CD8-positive, alpha-beta memory T cell (primary cell): ENCODE data around the gene RNF11. TPM values are rescaled to one million over a fixed set of nuclear protein-coding genes. Genes with fewer than 3 reads are reported as not detected.
A peak's percentile ranks its signal among the peaks of the same experiment; 100 is the strongest.
"Not testable (repeated sequence)": the region's sequence is repeated elsewhere in the genome, so short reads cannot be mapped to it uniquely, and the experiment has no call there.

Experiments used
- CTCF ChIA-PET: fragments of 350-600 bp; sonication (Branson Sonifier 250); formaldehyde crosslinking; loops from one replicate; lab custom pipeline; 2021; ENCODE audit warnings: antibody characterized with exemption; lab: Charles Lee
- POLR2A ChIA-PET: fragments of 350-600 bp; sonication (Branson Sonifier 250); formaldehyde crosslinking; loops from one replicate; lab custom pipeline; 2021; ENCODE audit warnings: antibody characterized with exemption; lab: Charles Lee
- DNase-seq, 5 donors: peaks; one replicate each; pipeline versions ENCODE4 v3.0.0 to v3.0.0-alpha.2; 2020 to 2022; ENCODE audit warnings: mixed read lengths in 1 of 5
- H3K27ac ChIP-seq: one replicate; pipeline ENCODE4 v1.7.0; 2013; ENCODE audit warnings: low read depth, mild to moderate bottlenecking, low read length, moderate library complexity
- H3K27me3 ChIP-seq: 2 replicates; pipeline ENCODE4 v1.7.0; 2013; ENCODE audit warnings: low read length, mild to moderate bottlenecking; ENCODE audit not compliant: insufficient read depth, poor library complexity, severe bottlenecking
- H3K36me3 ChIP-seq: 2 replicates; pipeline ENCODE4 v1.7.0; 2013; ENCODE audit warnings: mild to moderate bottlenecking, low read length, moderate library complexity; ENCODE audit not compliant: insufficient read depth
- H3K4me1 ChIP-seq: 2 replicates; pipeline ENCODE4 v1.7.0; 2013; ENCODE audit warnings: mild to moderate bottlenecking, low read length, moderate library complexity; ENCODE audit not compliant: insufficient read depth
- H3K4me3 ChIP-seq: 2 replicates; pipeline ENCODE4 v1.7.0; 2013; ENCODE audit warnings: mild to moderate bottlenecking, low read length
- H3K9me3 ChIP-seq: 2 replicates; pipeline ENCODE4 v1.7.0; 2013; ENCODE audit warnings: mild to moderate bottlenecking, low read length
- H3K27ac Mint-ChIP-seq, 8 donors: one replicate each; pipeline ENCODE4 v1.8.0; 2020 to 2021; ENCODE audit warnings: mixed read lengths in 8 of 8, mild to moderate bottlenecking in 6 of 8, inconsistent platforms in 3 of 8, moderate library complexity in 3 of 8
- H3K27me3 Mint-ChIP-seq, 2 donors: one replicate each; pipeline ENCODE4 v1.8.0; 2020 to 2021; ENCODE audit warnings: mixed read lengths in 2 of 2, mild to moderate bottlenecking in 1 of 2, moderate library complexity in 1 of 2
- H3K36me3 Mint-ChIP-seq, 3 donors: one replicate each; pipeline ENCODE4 v1.8.0; 2020 to 2021; ENCODE audit warnings: mixed read lengths in 3 of 3, inconsistent platforms in 1 of 3, mild to moderate bottlenecking in 1 of 3
- H3K4me1 Mint-ChIP-seq, 3 donors: one replicate each; pipeline ENCODE4 v1.8.0; 2020 to 2021; ENCODE audit warnings: mixed read lengths in 3 of 3, inconsistent platforms in 1 of 3, mild to moderate bottlenecking in 1 of 3
- H3K4me3 Mint-ChIP-seq, 7 donors: one replicate each; pipeline ENCODE4 v1.8.0; 2020 to 2021; ENCODE audit warnings: mixed read lengths in 7 of 7, mild to moderate bottlenecking in 6 of 7, moderate library complexity in 4 of 7, inconsistent platforms in 2 of 7
- H3K9me3 Mint-ChIP-seq, 5 donors: one replicate each; pipeline ENCODE4 v1.8.0; 2020 to 2022; ENCODE audit warnings: mixed read lengths in 5 of 5, mild to moderate bottlenecking in 3 of 5, moderate library complexity in 2 of 5, inconsistent platforms in 1 of 5
- polyA plus RNA-seq: library from polyadenylated mRNA; unstranded; fragments of 300-500 nt; fragmentation: Illumina TruSeq; gene quantifications from one replicate; pipeline ENCODE4 v1.2.3, GENCODE V29; 2021
- total RNA-seq, 2 experiments: library from RNA; stranded (reverse); gene quantifications; one replicate each; pipeline ENCODE4 v1.2.3, GENCODE V29; 2021

Gene RNF11
- total and polyA plus RNA-seq, 3 experiments from 2014 or later, result 31.1 to 40.1 (median 37.4) TPM

GRCh38 chr1:51240084-51240483 is 4.0 kb downstream of the RNF11 start:
- H3K4me3 ChIP-seq, result no peak overlapping the region
- CTCF ChIA-PET, result no interaction called here
- no peak overlapping the region for H3K27ac ChIP-seq
- POLR2A ChIA-PET, result no interaction called here
- peak overlapping the region in 6 of 8 donors; percentile 49 to 94 (median 66) for H3K27ac Mint-ChIP-seq
- no peaks in the 10 kb centered on the region for H3K9me3 ChIP-seq
- H3K36me3 ChIP-seq, result no peaks in the 10 kb centered on the region
- H3K27me3 Mint-ChIP-seq, result no peaks in the 10 kb centered on the region
- H3K27me3 ChIP-seq, result no peaks in the 10 kb centered on the region
- H3K9me3 Mint-ChIP-seq, result no peaks in the 10 kb centered on the region
- H3K4me1 Mint-ChIP-seq, result peaks cover 28 to 50% (median 41%) of the 10 kb centered on the region in 3 donors
- no peak for DNase-seq
- H3K36me3 Mint-ChIP-seq, result peaks cover 0 to 11% (median 4%) of the 10 kb centered on the region in 3 donors
- H3K4me3 Mint-ChIP-seq, result peak overlapping the region in 6 of 7 donors; percentile 9 to 65 (median 31)
- H3K4me1 ChIP-seq, result peaks cover 58% of the 10 kb centered on the region

- Histone ChIP-seq H3K4me1 (peaks cover 60% of the 10 kb centered on the region), H3K27me3 (no peaks in the 10 kb centered on the region), H3K9me3 (no peaks in the 10 kb centered on the region), H3K36me3 (no peaks in the 10 kb centered on the region), H3K27ac (no peak overlapping the region), H3K4me3 (no peak overlapping the region)
- ChIA-PET CTCF (no interaction called here), POLR2A (no interaction called here)
- no peak for DNase-seq
- Mint-ChIP-seq H3K4me1 (peaks cover 22 to 46% (median 39%) of the 10 kb centered on the region in 3 donors), H3K27ac (peak overlapping the region in 4 of 8 donors; percentile 17 to 57 (median 30)), H3K9me3 (no peaks in the 10 kb centered on the region), H3K36me3 (peaks cover 0 to 9% (median 4%) of the 10 kb centered on the region in 3 donors), H3K4me3 (peak overlapping the region in 2 of 7 donors; percentile 9 to 13), H3K27me3 (no peaks in the 10 kb centered on the region)
These were observed 5.0 kb downstream of the RNF11 start for GRCh38 chr1:51241119-51241518.

DNA sequence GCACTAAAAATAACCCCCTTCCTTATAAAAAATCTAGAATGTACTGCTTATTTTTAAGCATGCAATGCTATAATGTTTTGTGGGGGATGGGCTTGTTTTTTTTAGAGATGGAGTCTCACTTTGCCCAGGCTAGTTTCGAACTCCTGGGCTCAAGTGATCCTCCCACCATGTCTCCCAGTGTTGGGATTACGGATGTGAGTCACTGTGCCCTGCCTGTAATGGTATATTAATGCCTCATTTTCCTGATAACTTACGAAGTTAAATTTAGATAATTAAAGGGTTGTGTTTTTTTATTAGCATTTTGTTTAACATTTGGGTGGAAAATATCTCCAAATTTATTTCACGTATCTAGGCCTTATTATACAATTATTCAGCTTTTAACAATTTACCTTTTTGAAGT is 6.5 kb downstream of the RNF11 start:
- ChIA-PET CTCF (no interaction called here), POLR2A (no interaction called here)
- Mint-ChIP-seq H3K9me3 (no peaks in the 10 kb centered on the region), H3K36me3 (peaks cover 0 to 13% (median 4%) of the 10 kb centered on the region in 3 donors), H3K4me1 (peaks cover 36 to 59% (median 53%) of the 10 kb centered on the region in 3 donors), H3K4me3 (no peak overlapping the region), H3K27me3 (no peaks in the 10 kb centered on the region), H3K27ac (no peak overlapping the region)
- no peak overlapping the region for H3K4me3 ChIP-seq
- no peaks in the 10 kb centered on the region for H3K27me3 ChIP-seq
- DNase-seq, result no peak
- no peaks in the 10 kb centered on the region for H3K36me3 ChIP-seq
- H3K4me1 ChIP-seq, result peaks cover 67% of the 10 kb centered on the region
- no peak overlapping the region for H3K27ac ChIP-seq
- H3K9me3 ChIP-seq, result no peaks in the 10 kb centered on the region

GRCh38 chr1:51247022-51247421 is 10.9 kb downstream of the RNF11 start:
- Histone ChIP-seq H3K4me3 (no peak overlapping the region), H3K36me3 (no peaks in the 10 kb centered on the region), H3K9me3 (no peaks in the 10 kb centered on the region), H3K27ac (no peak overlapping the region), H3K27me3 (no peaks in the 10 kb centered on the region), H3K4me1 (peaks cover 24% of the 10 kb centered on the region)
- Mint-ChIP-seq H3K27me3 (no peaks in the 10 kb centered on the region), H3K9me3 (no peaks in the 10 kb centered on the region), H3K27ac (peak overlapping the region in 2 of 8 donors; percentile 16 to 83), H3K36me3 (peaks cover 0 to 16% (median 4%) of the 10 kb centered on the region in 3 donors), H3K4me3 (no peak overlapping the region), H3K4me1 (peaks cover 46 to 68% (median 60%) of the 10 kb centered on the region in 3 donors)
- CTCF ChIA-PET, result interaction anchor here (0.9 kb wide), 1 partner anchor 55 kb away, joined by 3 read pairs; no protein-coding TSS in a partner anchor
- no peak for DNase-seq
- POLR2A ChIA-PET, result no interaction called here

DNA sequence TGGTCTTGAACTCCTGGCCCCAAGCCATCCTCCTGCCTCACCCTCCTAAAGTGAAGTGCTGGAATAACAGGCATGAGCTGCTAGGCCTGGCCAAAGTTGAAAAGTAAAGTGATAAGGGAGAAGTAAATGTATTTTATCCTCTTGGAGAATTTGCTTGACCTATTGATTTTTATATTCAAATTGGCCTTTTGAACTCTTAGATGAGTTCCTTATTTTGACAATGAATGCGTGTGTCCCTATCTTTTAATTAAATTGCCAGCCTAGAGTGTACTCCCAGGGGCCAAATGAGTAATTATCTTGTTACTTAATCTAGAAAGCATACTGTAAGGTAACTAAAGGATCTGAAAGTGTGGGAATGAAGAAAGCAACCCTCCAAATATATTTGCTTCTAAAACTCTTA is 11.4 kb downstream of the RNF11 start:
- POLR2A ChIA-PET, result no interaction called here

DNA sequence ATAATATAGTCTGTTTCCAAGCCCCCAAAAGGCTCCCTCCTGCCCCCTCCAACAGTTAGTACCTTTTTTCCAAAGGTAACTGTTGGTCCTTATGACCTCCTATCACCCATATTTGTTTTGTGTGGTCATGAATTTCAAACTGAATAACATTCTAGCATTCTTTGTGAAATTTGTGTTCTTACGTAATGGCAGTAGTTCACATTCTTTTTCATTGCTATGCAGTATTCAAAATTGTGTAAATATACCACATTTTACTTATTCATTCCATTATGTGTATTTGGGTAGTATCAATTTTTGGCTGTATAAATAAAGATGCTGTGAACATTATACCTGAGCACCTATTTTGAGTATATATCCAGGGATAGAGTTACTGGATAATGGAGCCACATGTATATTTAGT is 13.4 kb downstream of the RNF11 start:
- DNase-seq, result no peak
- Mint-ChIP-seq H3K27ac (no peak overlapping the region), H3K27me3 (no peaks in the 10 kb centered on the region), H3K4me1 (peaks cover 45 to 73% (median 64%) of the 10 kb centered on the region in 3 donors), H3K4me3 (no peak overlapping the region), H3K9me3 (no peaks in the 10 kb centered on the region), H3K36me3 (peaks cover 0 to 13% (median 0%) of the 10 kb centered on the region in 3 donors)
- H3K27ac ChIP-seq, result no peak overlapping the region
- no peaks in the 10 kb centered on the region for H3K36me3 ChIP-seq
- CTCF ChIA-PET, result no interaction called here
- H3K4me1 ChIP-seq, result peaks cover 16% of the 10 kb centered on the region
- no peak overlapping the region for H3K4me3 ChIP-seq
- H3K9me3 ChIP-seq, result no peaks in the 10 kb centered on the region
- H3K27me3 ChIP-seq, result no peaks in the 10 kb centered on the region
- POLR2A ChIA-PET, result no interaction called here

More for the DNA sequence above, 11.4 kb downstream of the RNF11 start:
- Histone ChIP-seq H3K27ac (no peak overlapping the region), H3K4me3 (no peak overlapping the region), H3K27me3 (no peaks in the 10 kb centered on the region), H3K36me3 (no peaks in the 10 kb centered on the region), H3K9me3 (no peaks in the 10 kb centered on the region), H3K4me1 (peaks cover 19% of the 10 kb centered on the region)
- H3K4me3 Mint-ChIP-seq, result no peak overlapping the region
- CTCF ChIA-PET, result interaction anchor here (0.9 kb wide), 1 partner anchor 55 kb away, joined by 3 read pairs; no protein-coding TSS in a partner anchor
- no peaks in the 10 kb centered on the region for H3K27me3 Mint-ChIP-seq
- peaks cover 0 to 18% (median 4%) of the 10 kb centered on the region in 3 donors for H3K36me3 Mint-ChIP-seq
- no peaks in the 10 kb centered on the region for H3K9me3 Mint-ChIP-seq
- peaks cover 48 to 71% (median 65%) of the 10 kb centered on the region in 3 donors for H3K4me1 Mint-ChIP-seq
- H3K27ac Mint-ChIP-seq, result peak overlapping the region in 1 of 8 donors; percentile 42
- DNase-seq, result no peak

- H3K4me3 ChIP-seq, H3K27me3 Mint-ChIP-seq, CTCF ChIA-PET, H3K4me3 Mint-ChIP-seq, H3K36me3 ChIP-seq, H3K27ac ChIP-seq, H3K27me3 ChIP-seq, H3K9me3 Mint-ChIP-seq, DNase-seq, H3K9me3 ChIP-seq, H3K27ac Mint-ChIP-seq, POLR2A ChIA-PET: not testable (repeated sequence)
- Mint-ChIP-seq H3K36me3 (peaks cover 0 to 10% (median 0%) of the 10 kb centered on the region in 3 donors), H3K4me1 (peaks cover 42 to 73% (median 67%) of the 10 kb centered on the region in 3 donors)
- peaks cover 13% of the 10 kb centered on the region for H3K4me1 ChIP-seq
These were observed 14.7 kb downstream of the RNF11 start for GRCh38 chr1:51250729-51251128.

- H3K27me3 ChIP-seq, DNase-seq, H3K4me3 ChIP-seq, H3K9me3 Mint-ChIP-seq, H3K9me3 ChIP-seq, H3K27ac Mint-ChIP-seq, CTCF ChIA-PET, H3K27me3 Mint-ChIP-seq, H3K36me3 ChIP-seq, H3K27ac ChIP-seq, POLR2A ChIA-PET, H3K4me3 Mint-ChIP-seq, H3K4me1 ChIP-seq: not testable (repeated sequence)
- Mint-ChIP-seq H3K36me3 (peaks cover 0 to 10% (median 0%) of the 10 kb centered on the region in 3 donors), H3K4me1 (peaks cover 43 to 73% (median 68%) of the 10 kb centered on the region in 3 donors)
These were observed 15.1 kb downstream of the RNF11 start for GRCh38 chr1:51251165-51251564.
